D721Med (cell line): Measurements from ENCODE around the gene NHSL1.

Experiments
- DNase-seq: peaks from one replicate; pipeline ENCODE4 v3.0.0; 2011; ENCODE audit warnings: low spot score; ENCODE audit not compliant: insufficient read length
- FAIRE-seq: peaks from 2 replicates; lab custom pipeline; 2011; peaks lifted over from hg19 to GRCh38; lab: Jason Lieb, UNC
- CTCF ChIP-seq: IDR thresholded peaks from 2 replicates; pipeline ENCODE4 v1.5.1; 2012; ENCODE audit warnings: mild to moderate bottlenecking, control low read depth; ENCODE audit not compliant: insufficient read depth; ENCODE audit errors: missing control alignments

Gene NHSL1

GRCh38 chr6:138382498-138383265 lies 116.6 kb downstream of the NHSL1 start:
- TF ChIP-seq CTCF: no peak
- FAIRE-seq: no peak
- no peak for DNase-seq

- TF ChIP-seq CTCF: no peak
- no peak for DNase-seq
- FAIRE-seq: no peak
These were observed 120.8 kb downstream of the NHSL1 start for GRCh38 chr6:138378463-138378862.

GRCh38 chr6:138377844-138378243 lies 121.5 kb downstream of the NHSL1 start, which contains the start of gene SMIM28:
Gene SMIM28, plus strand, starts transcription at chr6:138377905. Its CDS starts 168 bp downstream, at chr6:138378073.
- no peak for DNase-seq
- FAIRE-seq: no peak
- no peak for TF ChIP-seq CTCF

- DNase-seq (no peak), FAIRE-seq (no peak)
- no peak for TF ChIP-seq CTCF
These were observed 122.3 kb downstream of the NHSL1 start for GRCh38 chr6:138377042-138377441.

GRCh38 chr6:138374815-138375214 lies 124.5 kb downstream of the NHSL1 start:
- no peak for TF ChIP-seq CTCF
- no peak for FAIRE-seq
- DNase-seq: no peak

GRCh38 chr6:138374230-138374629 lies 125.1 kb downstream of the NHSL1 start:
- DNase-seq: no peak
- TF ChIP-seq CTCF: no peak
- no peak for FAIRE-seq
